H1 (cell line): ENCODE measurements around the gene CTSG. TPM values are rescaled to one million over a fixed set of nuclear protein-coding genes. Genes with fewer than 3 reads are reported as not detected.

ENCODE experiments used
- CTCF ChIA-PET: fragments of 300-600 bp; sonication (Branson Sonifier 250); formaldehyde crosslinking; loops from one replicate; lab custom pipeline; 2021; ENCODE audit not compliant: partially characterized antibody; lab: Charles Lee
- POLR2A ChIA-PET: fragments of 300-600 bp; sonication (Branson Sonifier 250); formaldehyde crosslinking; loops from one replicate; lab custom pipeline; 2021; ENCODE audit warnings: inconsistent platforms; ENCODE audit not compliant: partially characterized antibody; lab: Charles Lee
- DNase-seq, 2 experiments: peaks; one replicate each; pipeline versions ENCODE4 v3.0.0 to v3.0.0-alpha.2; 2010 to 2022; ENCODE audit warnings: low spot score in 2 of 2, low read depth in 1 of 2, mixed read lengths in 1 of 2
- FAIRE-seq: peaks from 2 replicates; lab custom pipeline; 2011; peaks lifted over from hg19 to GRCh38; lab: Jason Lieb, UNC
- H2AFZ ChIP-seq: 2 replicates; pipeline ENCODE4 v1.8.1; 2012; ENCODE audit warnings: low read length, inconsistent platforms
- H2AK5ac ChIP-seq: 2 replicates; pipeline ENCODE4 v1.6.1; 2013; ENCODE audit warnings: low read depth, low read length
- H2BK120ac ChIP-seq: replicated peaks from 2 replicates; pipeline ENCODE3; 2013; ENCODE audit warnings: low read depth, low read length, inconsistent platforms
- H2BK12ac ChIP-seq: 2 replicates; pipeline ENCODE4 v1.6.1; 2013; ENCODE audit warnings: low read depth, low read length
- H2BK15ac ChIP-seq: 2 replicates; pipeline ENCODE4 v1.6.1; 2013; ENCODE audit warnings: low read length
- H2BK20ac ChIP-seq: 2 replicates; pipeline ENCODE4 v1.6.1; 2013; ENCODE audit warnings: low read length
- H2BK5ac ChIP-seq: 2 replicates; pipeline ENCODE4 v1.6.1; 2013; ENCODE audit warnings: low read depth, low read length
- H3K14ac ChIP-seq: 2 replicates; pipeline ENCODE4 v1.6.1; 2013; ENCODE audit warnings: inconsistent platforms; ENCODE audit not compliant: insufficient read length
- H3K18ac ChIP-seq: 2 replicates; pipeline ENCODE4 v1.6.1; 2013; ENCODE audit warnings: low read length; ENCODE audit errors: extremely low read depth
- H3K23ac ChIP-seq: 2 replicates; pipeline ENCODE4 v1.6.1; 2013; ENCODE audit warnings: inconsistent platforms; ENCODE audit not compliant: insufficient read length
- H3K23me2 ChIP-seq: 2 replicates; pipeline ENCODE4 v1.6.1; 2013; ENCODE audit warnings: low read depth, low read length
- H3K27ac ChIP-seq: 2 replicates; pipeline ENCODE4 v1.6.1; 2011; ENCODE audit warnings: low read depth, low read length, inconsistent platforms
- H3K27me3 ChIP-seq, 4 experiments: replicated peaks in 1 of 4; 1 replicate in 1 of 4; 2 replicates in 3 of 4; pipeline versions ENCODE4 v1.6.1 to v1.8.1; 2011 to 2013; ENCODE audit warnings: low read length in 3 of 4, mild to moderate bottlenecking in 3 of 4, inconsistent platforms in 2 of 4, mixed read lengths in 2 of 4, moderate library complexity in 1 of 4; ENCODE audit not compliant: control insufficient read depth in 3 of 4, insufficient read depth in 3 of 4; ENCODE audit errors: extremely low read depth in 1 of 4
- H3K36me3 ChIP-seq, 4 experiments: 2 replicates each; pipeline versions ENCODE4 v1.6.1 to v1.8.1; 2011 to 2013; ENCODE audit warnings: mild to moderate bottlenecking in 4 of 4, low read length in 3 of 4, moderate library complexity in 2 of 4, control low read depth in 1 of 4, inconsistent platforms in 1 of 4; ENCODE audit not compliant: insufficient read depth in 4 of 4, control insufficient read depth in 2 of 4
- H3K4ac ChIP-seq: replicated peaks from 2 replicates; pipeline ENCODE3; 2013; ENCODE audit warnings: low read length, low read depth, mixed read lengths, inconsistent platforms; ENCODE audit not compliant: insufficient read length
- H3K4me1 ChIP-seq, 4 experiments: replicated peaks in 1 of 4; 1 replicate in 1 of 4; 2 replicates in 3 of 4; pipeline versions ENCODE4 v1.6.1 to v1.8.1; 2011 to 2013; ENCODE audit warnings: low read length in 3 of 4, inconsistent platforms in 2 of 4, mixed read lengths in 1 of 4; ENCODE audit not compliant: insufficient read depth in 4 of 4, control insufficient read depth in 3 of 4
- H3K4me2 ChIP-seq, 2 experiments: 2 replicates each; pipeline versions ENCODE4 v1.6.1 to v1.8.1; 2011 to 2013; ENCODE audit warnings: low read depth in 2 of 2, low read length in 2 of 2, control low read depth in 1 of 2, inconsistent platforms in 1 of 2, mild to moderate bottlenecking in 1 of 2; ENCODE audit not compliant: insufficient read depth in 1 of 2
- H3K4me3 ChIP-seq, 4 experiments: fragments of 200-600, 300-600 bp in 1 of 4; sonication (generic), shearing (Covaris generic), sonication (Bioruptor Twin) in 1 of 4; 2 replicates each; pipeline versions ENCODE4 v1.5.1 to v1.8.1; 2011 to 2016; ENCODE audit warnings: low read length in 4 of 4, low read depth in 3 of 4, control low read depth in 2 of 4, inconsistent platforms in 2 of 4, mild to moderate bottlenecking in 2 of 4, mixed read lengths in 1 of 4, moderate library complexity in 1 of 4; ENCODE audit not compliant: insufficient read depth in 2 of 4; ENCODE audit errors: extremely low read depth in 1 of 4
- H3K56ac ChIP-seq: replicated peaks from 2 replicates; pipeline ENCODE3; 2013; ENCODE audit warnings: low read depth, mild to moderate bottlenecking, mixed read lengths, low read length, inconsistent platforms; ENCODE audit not compliant: insufficient read length
- H3K79me1 ChIP-seq: 2 replicates; pipeline ENCODE4 v1.6.1; 2013; ENCODE audit warnings: low read depth, low read length, control low read depth
- H3K79me2 ChIP-seq, 2 experiments: 2 replicates each; pipeline versions ENCODE4 v1.6.1 to v1.8.1; 2012 to 2013; ENCODE audit warnings: low read length in 2 of 2, mild to moderate bottlenecking in 2 of 2, inconsistent platforms in 1 of 2; ENCODE audit not compliant: insufficient read depth in 2 of 2, control insufficient read depth in 1 of 2
- H3K9ac ChIP-seq, 4 experiments: replicated peaks in 1 of 4; 1 replicate in 1 of 4; 2 replicates in 3 of 4; pipeline versions ENCODE4 v1.6.1 to v1.8.1; 2011 to 2013; ENCODE audit warnings: low read depth in 3 of 4, low read length in 3 of 4, control low read depth in 2 of 4, mild to moderate bottlenecking in 2 of 4, moderate library complexity in 2 of 4, inconsistent platforms in 1 of 4; ENCODE audit errors: extremely low read depth in 1 of 4
- H3K9me3 ChIP-seq, 2 experiments: 2 replicates each; pipeline versions ENCODE4 v1.6.1 to v1.8.1; 2012 to 2013; ENCODE audit warnings: mild to moderate bottlenecking in 2 of 2, moderate library complexity in 2 of 2, control low read depth in 1 of 2, inconsistent platforms in 1 of 2, low read depth in 1 of 2, low read length in 1 of 2, mixed read lengths in 1 of 2; ENCODE audit not compliant: insufficient read depth in 2 of 2
- H4K20me1 ChIP-seq, 2 experiments: replicated peaks in 1 of 2; 2 replicates each; pipeline versions ENCODE3 to v1.8.1; 2011 to 2013; ENCODE audit warnings: inconsistent platforms in 2 of 2, low read length in 2 of 2, mild to moderate bottlenecking in 1 of 2; ENCODE audit not compliant: insufficient read depth in 2 of 2, control insufficient read depth in 1 of 2
- H4K5ac ChIP-seq: 2 replicates; pipeline ENCODE4 v1.6.1; 2013; ENCODE audit warnings: low read length, low read depth, mixed read lengths, inconsistent platforms; ENCODE audit not compliant: insufficient read length
- H4K8ac ChIP-seq: 2 replicates; pipeline ENCODE4 v1.8.0; 2013; ENCODE audit warnings: mild to moderate bottlenecking, moderate library complexity, low read length, inconsistent platforms; ENCODE audit not compliant: insufficient read depth; ENCODE audit errors: extremely low read depth
- H4K91ac ChIP-seq: replicated peaks from 2 replicates; pipeline ENCODE3; 2013; ENCODE audit warnings: low read length, mixed read lengths, inconsistent platforms; ENCODE audit not compliant: insufficient read length
- CBX8 ChIP-seq: fragments of 300-800, 300-1000 bp; sonication (generic); IDR thresholded peaks from 2 replicates; pipeline ENCODE4 v1.7.1; 2016; ENCODE audit warnings: low read depth, low read length, borderline replicate concordance
- CREB1 ChIP-seq: IDR thresholded peaks from 2 replicates; pipeline ENCODE4 v1.6.1; 2012; ENCODE audit warnings: inconsistent platforms
- CTBP2 ChIP-seq: IDR thresholded peaks from 2 replicates; pipeline ENCODE4 v1.7.0; 2011; ENCODE audit warnings: borderline replicate concordance, mild to moderate bottlenecking, moderate library complexity, mixed read lengths, low read length; ENCODE audit not compliant: insufficient read depth, insufficient read length
- GTF2F1 ChIP-seq: IDR thresholded peaks from 2 replicates; pipeline ENCODE4 v1.6.1; 2012; ENCODE audit warnings: low read depth, low read length, improper control_type of control experiment, borderline replicate concordance
- JUN ChIP-seq: IDR thresholded peaks from 2 replicates; pipeline ENCODE4 v1.6.1; 2011; ENCODE audit warnings: low read depth, mild to moderate bottlenecking, improper control_type of control experiment, low read length
- JUND ChIP-seq: IDR thresholded peaks from 2 replicates; pipeline ENCODE4 v1.6.1; 2011; ENCODE audit warnings: mild to moderate bottlenecking, improper control_type of control experiment, low read length
- MAFK ChIP-seq: IDR thresholded peaks from 2 replicates; pipeline ENCODE4 v1.6.1; 2012; ENCODE audit warnings: low read depth, mild to moderate bottlenecking, improper control_type of control experiment, low read length
- NANOG ChIP-seq: IDR thresholded peaks from 2 replicates; pipeline ENCODE4 v1.6.1; 2011; ENCODE audit warnings: low read length, low read depth, mild to moderate bottlenecking, inconsistent platforms; ENCODE audit not compliant: insufficient read depth, poor library complexity, severe bottlenecking
- RAD21 ChIP-seq, 2 experiments: IDR thresholded peaks in 1 of 2; conservative IDR thresholded peaks in 1 of 2; 2 replicates each; pipeline ENCODE4 v1.6.1; 2011; ENCODE audit warnings: low read depth in 2 of 2, low read length in 2 of 2, improper control_type of control experiment in 1 of 2, inconsistent platforms in 1 of 2, mild to moderate bottlenecking in 1 of 2, moderate library complexity in 1 of 2
- SAP30 ChIP-seq: fragments of 300-600 bp; sonication (generic); IDR thresholded peaks from 2 replicates; pipeline ENCODE4 v1.7.1; 2012; ENCODE audit warnings: low read length, moderate library complexity, mild to moderate bottlenecking, inconsistent platforms; ENCODE audit not compliant: insufficient read depth, insufficient replicate concordance
- SIN3A ChIP-seq, 2 experiments: IDR thresholded peaks in 1 of 2; conservative IDR thresholded peaks in 1 of 2; 2 replicates each; pipeline ENCODE4 v1.6.1; 2011 to 2012; ENCODE audit warnings: low read length in 2 of 2, improper control_type of control experiment in 1 of 2, low read depth in 1 of 2, mild to moderate bottlenecking in 1 of 2
- SUZ12 ChIP-seq: fragments of 200-600 bp; sonication (generic); IDR thresholded peaks from 2 replicates; pipeline ENCODE4 v1.6.1; 2012; ENCODE audit warnings: mild to moderate bottlenecking, inconsistent platforms, low read length, moderate library complexity, mixed read lengths
- WGBS, 2 experiments: shearing (Covaris generic) in 1 of 2; methylation state at CpG; one replicate each; pipeline versions ENCODE4 v1.1.6 to v1.1.7; 2013 to 2015; ENCODE audit warnings: low lambda C conversion rate in 2 of 2, mixed read lengths in 2 of 2, inconsistent platforms in 1 of 2, low coverage in 1 of 2, missing lambda C conversion rate in 1 of 2; ENCODE audit not compliant: insufficient replicate concordance in 2 of 2, insufficient coverage in 1 of 2, insufficient read length in 1 of 2; ENCODE audit errors: extremely low coverage in 1 of 2, missing lambda C conversion rate in 1 of 2; 5-methylcytosine and 5-hydroxymethylcytosine counted together
- polyA plus RNA-seq, 7 experiments: library from polyadenylated mRNA; depleted of rRNA in 3 of 7; stranded (reverse) in 5 of 7; unstranded in 2 of 7; fragments of >200 nt in 5 of 7; fragments of 200-250 nt in 2 of 7; gene quantifications; 1 replicate in 5 of 7; 2 replicates in 1 of 7; 4 replicates in 1 of 7; pipeline versions ENCODE4 v1.2.1 to v1.2.3, GENCODE V29; 2011 to 2013; ENCODE audit warnings: missing spikeins in 2 of 7, mixed read lengths in 2 of 7
- total RNA-seq: library from RNA; stranded (reverse); fragmentation: NEBNext Ultra II Directional; extraction: Animal tissue kit (Norgen Biotek cat#: 25700); gene quantifications from 2 replicates; pipeline ENCODE4 v1.2.1, GENCODE V29; 2021

The CTSG gene
- total and polyA plus RNA-seq, 2 of the 8 experiments (the other 6 are each of a cell fraction or from before 2014, with no cell fraction given), result not detected

DNA sequence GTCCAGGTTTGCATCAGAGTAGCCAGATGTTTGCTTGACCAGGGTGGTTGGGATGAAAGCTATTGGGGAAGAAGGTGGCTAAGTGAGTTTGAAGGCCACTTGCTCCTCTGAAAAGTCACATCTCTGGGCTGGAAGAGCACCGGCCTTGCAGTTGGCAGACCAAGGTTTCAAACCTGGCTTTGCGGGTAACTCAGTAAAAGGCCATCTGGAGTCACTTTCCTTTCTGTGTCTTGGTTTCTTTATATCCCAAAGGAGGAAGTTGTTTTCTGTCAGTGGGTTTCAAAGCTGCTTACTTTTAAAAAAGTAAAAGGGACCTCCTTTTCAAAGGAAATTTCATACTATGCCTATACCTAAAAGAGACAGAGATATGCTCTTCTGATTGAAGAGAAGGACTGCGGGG is 41.8 kb downstream of the CTSG start:
- Histone ChIP-seq H2BK20ac (no peak overlapping the region), H3K23ac (no peak overlapping the region), H3K4me1 (no peaks in the 10 kb centered on the region), H3K23me2 (no peaks in the 10 kb centered on the region), H3K79me2 (no peaks in the 10 kb centered on the region), H3K14ac (no peak overlapping the region), H3K36me3 (no peaks in the 10 kb centered on the region), H3K4me2 (no peak overlapping the region), H3K9ac (no peak overlapping the region), H2AK5ac (no peak overlapping the region), H2BK5ac (no peak overlapping the region), H2AFZ (no peak overlapping the region), H3K56ac (no peak overlapping the region), H4K5ac (no peak overlapping the region), H2BK15ac (no peak overlapping the region), H2BK12ac (no peak overlapping the region), H3K4me3 (no peak overlapping the region), H4K20me1 (no peaks in the 10 kb centered on the region), H3K9me3 (peaks cover 6% of the 10 kb centered on the region in 2 experiments; a peak in 2 of 4 replicates), H3K79me1 (no peaks in the 10 kb centered on the region), H3K18ac (no peak overlapping the region), H3K4ac (no peak overlapping the region), H4K8ac (no peak overlapping the region), H3K27ac (no peak overlapping the region), H4K91ac (no peak overlapping the region), H3K27me3 (no peaks in the 10 kb centered on the region), H2BK120ac (no peak overlapping the region)
- WGBS, 2 experiments, result 87% methylated on average over 3 of the region's 3 CpGs; no CpG with 5 or more reads in 1 of the 2 experiments
- DNase-seq (no peak), FAIRE-seq (no peak)
- ChIA-PET POLR2A (no interaction called here), CTCF (no interaction called here)
- TF ChIP-seq NANOG, result no peak
- no peak for TF ChIP-seq SIN3A (conservative IDR thresholded peaks at IDR 0.05 in 1 of 2, IDR thresholded peaks at IDR 0.05 in 1 of 2; ENCODE audit: low read depth in 1 of 2, low read length in 2 of 2)
- TF ChIP-seq SUZ12, result no peak
- no peak for TF ChIP-seq RAD21 (IDR thresholded peaks at IDR 0.05 in 1 of 2, conservative IDR thresholded peaks at IDR 0.05 in 1 of 2; ENCODE audit: low read depth in 2 of 2, low read length in 2 of 2)
- no peak for TF ChIP-seq JUND
- TF ChIP-seq MAFK, result no peak
- no peak for TF ChIP-seq CBX8
- no peak for TF ChIP-seq CTBP2
- no peak for TF ChIP-seq CREB1
- no peak for TF ChIP-seq GTF2F1
- TF ChIP-seq JUN, result no peak
- no peak for TF ChIP-seq SAP30
